GM19193 (cell line): ENCODE measurements around the gene HPS4.
A peak's percentile ranks its signal among the peaks of the same experiment; 100 is the strongest.

Experiments
- POLR2A ChIP-seq: IDR thresholded peaks from 4 replicates; pipeline ENCODE4 v1.6.1; 2011; ENCODE audit not compliant: insufficient read depth, insufficient read length; ENCODE audit errors: extremely low read depth

The HPS4 gene

DNA sequence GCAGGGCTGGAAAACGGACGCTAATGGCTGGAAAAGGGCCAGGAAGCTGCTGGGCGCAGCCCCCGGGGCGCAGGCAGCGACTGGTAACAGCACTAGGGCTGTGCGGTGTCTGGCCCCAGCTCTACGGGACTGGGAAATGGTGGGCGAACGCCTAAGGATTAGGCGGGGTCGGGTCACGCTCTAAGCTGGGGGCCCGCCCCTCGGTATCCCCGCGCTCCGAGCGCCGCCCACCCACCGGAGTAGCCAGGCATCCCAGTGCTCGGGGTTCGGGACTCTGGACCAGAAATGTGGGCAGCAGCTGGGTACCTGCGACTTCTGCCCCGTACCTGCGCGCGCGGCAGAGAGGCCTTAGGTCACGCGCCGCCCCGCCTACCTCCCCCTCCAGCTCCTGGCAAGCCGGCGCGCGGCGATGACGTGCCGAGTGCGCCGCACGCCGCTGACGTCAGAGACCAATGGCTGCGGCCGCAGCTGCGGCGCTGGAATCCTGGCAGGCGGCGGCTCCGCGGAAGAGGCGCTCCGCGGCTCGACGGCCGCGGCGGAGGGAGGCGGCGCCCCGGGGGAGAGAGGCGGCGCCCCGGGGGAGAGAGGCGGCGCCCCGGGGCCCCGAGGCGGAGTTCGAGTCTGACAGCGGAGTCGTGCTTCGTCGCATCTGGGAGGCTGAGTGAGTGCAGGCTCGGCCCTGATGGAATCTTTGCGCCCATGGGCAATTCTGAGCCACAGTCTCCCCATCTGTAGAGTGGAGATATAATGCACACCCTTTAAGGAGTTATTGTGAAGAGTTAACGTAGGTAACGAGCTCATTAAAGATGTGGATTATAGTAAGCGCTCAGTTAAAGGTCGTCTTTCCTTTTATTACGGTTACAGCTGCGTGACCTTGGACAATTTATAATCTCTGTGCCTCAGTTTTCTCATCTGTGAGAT, at the start of gene HPS4, which contains the start of gene SRRD:
Gene HPS4, minus strand, starts transcription at position 345 of the 921 bp plus-strand sequence. CDS start 2,021 bp downstream, outside the sequence.
Gene SRRD, plus strand, starts transcription at position 439 of the 921 bp plus-strand sequence. Its CDS starts 14 bp downstream, at position 453.
- TF ChIP-seq POLR2A: peak; percentile 89

DNA sequence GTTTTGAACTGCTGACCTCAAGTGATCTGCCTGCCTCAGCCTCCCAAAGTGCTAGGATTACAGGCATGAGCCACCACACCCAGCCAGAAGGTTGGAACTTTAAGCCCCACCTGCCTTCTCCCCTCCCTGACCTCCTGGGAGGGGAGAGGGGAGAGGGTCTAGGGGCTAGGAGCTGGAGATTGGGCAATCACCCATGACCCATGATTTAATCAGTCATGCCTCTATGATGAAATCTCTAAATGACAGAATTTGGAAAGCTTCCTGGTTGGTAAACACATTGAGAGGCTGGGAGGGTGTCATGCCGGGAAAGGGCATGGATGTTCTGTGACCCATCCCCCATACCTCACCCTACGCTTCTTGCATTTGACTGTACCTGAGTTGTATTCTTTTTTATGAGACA, 45.8 kb upstream of the HPS4 start:
- no peak for TF ChIP-seq POLR2A

DNA sequence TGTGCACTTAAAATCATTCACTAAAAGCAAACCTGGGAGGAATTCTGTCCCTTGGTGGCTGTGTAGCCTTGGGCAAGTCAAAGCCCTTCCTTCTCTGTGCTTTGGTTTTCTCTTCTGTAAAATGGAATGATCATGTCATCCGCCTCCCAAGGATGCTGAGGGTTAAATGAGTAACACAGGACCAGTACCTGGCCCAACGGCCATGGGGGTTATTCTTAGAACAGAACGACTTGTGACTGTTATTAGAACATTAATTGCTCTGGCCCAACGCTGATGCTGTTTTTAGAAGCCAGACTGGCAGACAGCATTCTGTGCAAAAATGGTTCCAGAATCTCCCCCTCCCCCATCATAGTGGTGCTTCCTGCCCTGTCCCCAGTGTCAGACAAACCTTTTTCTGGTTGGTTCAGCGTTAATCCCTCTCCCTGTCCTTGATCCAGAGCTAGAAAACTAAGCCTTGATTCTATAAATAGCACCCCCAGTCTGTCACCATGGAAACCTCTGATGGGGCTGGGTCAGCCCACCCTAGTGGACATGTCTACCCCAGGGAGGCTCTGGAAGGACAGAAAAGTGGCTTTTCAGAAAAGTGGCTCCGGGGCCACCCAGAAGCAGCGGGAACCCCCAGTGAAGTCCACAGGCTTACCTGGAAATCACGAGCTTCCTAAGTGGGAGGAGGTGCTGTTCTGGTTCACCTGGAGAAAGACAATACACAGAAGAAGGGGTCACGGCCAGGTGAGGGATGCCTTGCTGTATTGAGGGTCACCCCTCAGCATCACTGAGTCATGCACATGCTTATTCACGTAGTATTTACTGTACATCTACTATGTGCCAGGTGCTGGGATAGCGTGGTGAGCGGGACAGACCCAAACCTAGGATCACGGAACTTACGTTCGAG, 44.2 kb upstream of the HPS4 start:
- TF ChIP-seq POLR2A: no peak

DNA sequence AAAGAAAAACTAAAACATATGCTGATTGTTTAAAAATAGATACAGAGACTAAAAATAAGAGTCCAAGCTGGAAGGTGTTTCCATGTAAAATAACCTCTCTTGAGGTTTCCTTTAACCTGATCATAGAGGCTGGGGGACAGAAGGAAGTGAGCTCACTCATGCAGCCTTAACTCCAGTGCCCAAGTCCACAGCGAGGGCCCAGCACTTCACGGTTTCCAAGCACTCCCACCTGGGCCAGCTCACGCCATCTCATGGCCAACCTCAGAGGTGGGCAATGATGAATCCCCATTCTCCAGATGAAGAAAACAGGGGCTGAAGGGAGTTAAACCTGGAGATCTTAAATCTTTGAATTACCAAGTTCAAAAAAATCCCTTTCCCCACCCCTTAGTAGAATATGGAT, 43.6 kb upstream of the HPS4 start:
- TF ChIP-seq POLR2A: no peak

DNA sequence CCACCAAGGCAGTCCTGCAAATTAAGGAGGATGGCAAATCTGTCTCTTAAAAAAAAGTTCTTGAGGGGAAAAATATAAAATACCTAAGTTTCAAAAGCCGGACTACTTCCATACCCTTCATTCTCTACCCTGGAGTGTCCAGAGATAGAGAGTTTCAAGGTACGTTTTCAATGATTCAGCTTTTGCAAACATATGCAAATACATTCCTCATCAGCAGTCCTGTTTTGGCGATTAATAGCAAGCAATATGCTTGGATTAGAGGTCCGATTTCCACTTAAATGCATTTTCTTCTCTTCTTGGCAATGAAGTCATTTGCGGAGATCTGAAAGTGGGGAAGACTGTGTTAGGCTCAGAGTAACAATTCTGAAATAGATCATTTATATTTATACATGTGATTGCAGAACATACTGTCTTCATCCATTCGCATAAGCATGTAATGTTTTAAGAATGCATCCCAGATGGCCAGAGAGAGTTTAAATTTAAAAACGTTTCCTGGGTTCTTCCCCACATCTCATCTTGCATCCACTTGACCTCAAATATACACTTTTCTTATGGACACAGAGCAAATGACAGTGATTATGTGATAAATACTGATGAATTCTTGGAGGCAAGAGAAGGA, 42.5 kb upstream of the HPS4 start:
- TF ChIP-seq POLR2A: no peak

DNA sequence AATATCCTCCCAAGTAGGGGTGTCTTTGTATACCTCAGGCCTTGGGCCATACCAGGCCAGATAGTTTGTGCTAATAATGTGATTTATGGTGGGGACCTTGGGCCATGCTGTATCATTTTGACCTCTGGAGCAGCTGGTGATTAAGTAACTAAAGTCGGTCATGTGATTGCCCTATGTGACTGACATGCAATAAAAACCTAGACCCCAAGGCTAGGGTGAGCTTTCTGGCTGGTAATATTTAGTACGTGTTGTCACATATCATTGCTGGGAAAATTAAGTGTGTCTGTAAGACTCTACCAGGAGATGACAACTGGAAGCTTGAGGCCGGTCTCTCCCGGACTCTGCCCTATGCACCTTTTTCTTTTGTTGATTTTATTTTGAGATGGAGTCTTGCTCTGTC, 41.3 kb upstream of the HPS4 start:
- no peak for TF ChIP-seq POLR2A

DNA sequence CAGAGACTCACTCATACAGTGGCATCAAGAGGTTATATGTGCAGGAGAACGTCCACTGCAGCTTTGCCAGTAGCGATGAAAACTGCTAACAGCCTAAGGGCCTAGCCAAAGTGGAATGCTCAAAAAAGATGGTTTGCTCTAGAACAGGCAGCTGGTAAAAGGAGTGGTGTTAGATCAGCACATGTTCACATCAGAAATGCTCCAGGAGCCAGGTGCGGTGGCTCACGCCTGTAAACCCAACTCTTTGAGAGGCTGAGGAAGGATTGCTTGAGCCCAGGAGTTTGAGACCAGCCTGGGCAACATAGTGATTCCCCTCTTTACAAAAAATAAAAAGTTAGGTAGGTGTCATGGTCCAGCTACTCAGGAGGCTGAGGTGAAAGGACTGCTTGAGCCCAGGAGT, 39.0 kb upstream of the HPS4 start:
- TF ChIP-seq POLR2A: no peak

DNA sequence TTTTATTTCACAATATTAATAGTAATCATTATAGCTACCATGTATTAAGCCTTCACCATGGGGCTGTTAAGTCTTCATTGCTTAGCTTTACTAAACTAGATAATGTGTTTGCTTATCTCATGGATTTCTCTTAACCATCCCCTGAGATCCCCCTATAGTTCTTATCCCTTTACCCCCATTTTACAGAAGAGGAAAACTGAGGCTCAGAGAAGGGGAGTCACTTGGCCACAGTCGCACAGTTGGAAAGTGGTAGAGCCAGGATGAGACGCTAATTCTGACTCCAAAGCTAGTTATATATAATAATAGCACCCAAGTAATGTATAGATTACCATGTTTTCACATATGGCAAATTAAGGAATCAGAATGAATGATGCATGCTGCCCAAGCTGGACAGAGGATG, 38.4 kb upstream of the HPS4 start:
- no peak for TF ChIP-seq POLR2A

DNA sequence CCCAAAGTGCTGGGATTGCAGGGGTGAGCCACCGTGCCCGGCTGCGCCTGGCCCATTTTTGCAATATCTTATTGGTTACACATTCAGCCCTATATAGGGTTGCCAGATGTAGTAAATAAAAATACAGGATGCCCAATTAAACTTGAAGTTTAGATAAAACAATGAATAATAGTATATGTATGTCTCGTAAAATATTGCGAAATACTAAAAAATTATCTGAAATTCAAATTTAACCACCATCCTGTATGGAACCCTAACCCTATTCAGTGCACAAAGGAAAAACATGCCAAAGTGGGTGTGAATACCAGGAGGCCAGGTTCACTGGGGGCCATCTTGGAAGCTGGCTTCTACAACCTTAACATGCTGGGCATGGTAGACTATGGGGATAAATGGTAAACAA, 33.8 kb upstream of the HPS4 start:
- TF ChIP-seq POLR2A: no peak

DNA sequence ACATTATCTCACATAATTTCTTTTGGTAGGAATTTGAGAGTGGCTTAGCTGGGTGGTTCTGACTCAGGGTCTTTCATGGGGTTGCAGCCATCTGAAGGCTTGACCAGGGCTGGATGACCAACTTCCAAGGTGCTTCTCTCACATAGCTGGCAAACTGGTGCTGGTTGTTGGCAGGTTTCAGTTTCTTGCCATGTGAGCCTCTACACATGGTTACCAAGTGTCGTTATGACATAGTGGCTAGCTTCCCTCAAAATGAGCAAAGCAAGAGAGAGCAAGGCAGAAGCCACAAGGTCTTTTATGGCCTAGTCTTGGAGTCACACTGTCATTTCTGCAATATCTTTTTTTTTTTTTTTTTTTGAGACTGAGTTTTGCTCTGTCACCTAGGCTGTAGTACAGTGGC, 32.9 kb upstream of the HPS4 start:
- TF ChIP-seq POLR2A: no peak

DNA sequence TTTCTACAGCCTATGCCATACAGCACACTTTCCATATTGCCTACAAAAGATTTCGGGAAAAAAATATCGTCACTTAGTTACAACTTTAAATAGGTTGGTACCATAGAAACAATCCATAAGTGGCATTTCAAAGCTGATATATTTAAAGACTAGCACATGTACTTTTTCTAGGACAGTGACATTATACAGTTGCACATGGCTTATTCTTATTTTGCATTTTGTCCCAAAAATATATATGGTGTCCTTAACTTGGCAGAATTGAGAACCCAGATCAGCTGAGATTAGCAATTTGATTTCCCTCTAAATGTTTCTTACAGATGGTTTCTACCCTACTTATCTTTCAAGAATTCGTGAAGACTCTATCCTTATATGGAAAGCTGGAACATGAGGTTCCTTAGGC, 32.3 kb upstream of the HPS4 start:
- TF ChIP-seq POLR2A: no peak

DNA sequence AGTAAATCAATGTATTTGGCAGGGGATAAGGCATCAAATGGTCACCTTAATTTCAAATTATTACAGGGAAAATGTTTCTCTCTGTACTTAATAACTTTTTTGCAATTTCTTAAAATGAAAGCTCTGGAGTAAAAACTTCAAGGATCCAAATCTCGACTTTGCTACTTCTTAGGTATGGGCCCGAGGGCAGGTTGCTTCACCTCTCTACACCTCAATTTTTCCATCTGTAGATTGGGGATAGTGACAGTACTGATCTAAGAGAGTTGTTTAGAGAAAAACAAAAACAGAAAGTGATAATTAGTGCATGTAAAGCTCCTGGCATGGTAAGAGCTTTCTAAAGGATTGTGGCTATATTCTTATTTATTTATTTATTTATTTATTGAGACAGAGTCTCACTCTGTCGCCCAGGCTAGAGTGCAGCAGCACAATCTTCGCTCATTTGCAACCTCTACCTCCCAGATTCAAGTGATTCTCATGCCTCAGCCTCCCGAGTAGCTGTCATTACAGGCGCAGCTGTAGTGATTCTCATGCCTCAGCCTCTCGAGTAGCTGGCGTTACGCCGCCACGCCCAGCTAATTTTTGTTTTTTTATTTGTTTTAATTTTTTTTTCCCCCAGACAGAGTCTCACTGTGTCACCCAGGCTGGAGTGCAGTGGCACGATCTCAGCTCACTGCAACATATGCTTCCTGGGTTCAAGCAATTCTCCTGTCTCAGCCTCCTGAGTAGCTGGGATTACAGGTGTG, 31.0 kb upstream of the HPS4 start:
- no peak for TF ChIP-seq POLR2A

DNA sequence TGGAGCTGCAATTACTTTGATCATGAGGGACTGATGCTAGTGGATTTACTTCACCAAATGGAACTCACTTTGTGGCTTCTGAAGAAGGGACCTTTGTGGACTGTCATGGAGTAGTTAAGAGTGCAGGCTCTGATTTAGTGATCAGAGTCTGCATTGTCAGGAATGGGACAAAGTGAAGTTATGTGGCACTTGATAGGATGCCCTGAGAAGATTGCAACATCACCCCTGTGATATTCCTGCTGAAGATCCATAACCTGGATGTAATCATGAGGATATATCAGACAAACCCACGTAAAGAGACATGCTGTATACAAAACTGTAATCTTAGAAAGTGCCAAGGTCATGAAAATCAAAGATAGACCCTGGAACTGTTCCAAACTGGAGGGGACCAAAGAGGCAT, 30.3 kb upstream of the HPS4 start:
- no peak for TF ChIP-seq POLR2A

DNA sequence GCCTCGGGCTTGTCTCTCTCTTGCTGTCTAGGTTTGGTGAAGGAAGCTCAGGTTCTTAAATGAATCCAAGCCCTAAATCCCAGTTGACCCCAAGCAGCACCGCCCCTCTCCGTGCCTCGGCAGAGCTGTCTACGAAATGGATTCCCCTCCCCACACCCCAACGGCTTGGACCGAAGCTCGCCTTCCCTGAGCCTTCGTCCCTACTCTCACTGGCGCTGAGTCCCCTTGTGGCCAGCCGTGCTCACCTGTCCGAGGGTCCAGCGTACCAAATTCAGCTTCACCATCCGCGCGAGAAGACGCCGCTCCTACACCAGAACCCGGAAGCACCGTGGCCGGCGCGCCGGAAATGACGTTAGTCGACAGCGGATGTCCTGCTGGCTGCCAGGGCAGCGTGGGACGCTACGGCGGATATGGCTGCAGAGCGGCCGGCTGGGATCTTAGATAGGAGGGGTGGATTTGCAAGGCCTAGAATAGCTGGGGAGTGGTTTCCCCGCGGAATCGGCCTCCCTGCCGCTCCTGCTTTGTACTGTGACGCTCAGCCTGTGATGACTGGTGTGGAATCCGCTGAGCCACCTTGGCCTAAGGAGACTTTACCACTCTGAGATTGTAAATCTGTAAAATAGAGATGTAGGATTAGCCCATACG, 28.7 kb upstream of the HPS4 start, which contains the start of gene TFIP11:
Gene TFIP11, minus strand, starts transcription at position 325 of the 645 bp plus-strand sequence. CDS start 2,201 bp downstream, outside the sequence.
- TF ChIP-seq POLR2A: peak; percentile 93
